Parathyroid adenoma (tissue), 2 donors: ENCODE measurements around the gene TNN.

Experiments used
- H2AFZ ChIP-seq: fragments of 300-600 bp; sonication (generic); one replicate; pipeline ENCODE4 v1.7.0; 2017; ENCODE audit warnings: antibody characterized with exemption, mild to moderate bottlenecking
- H3K27ac ChIP-seq: fragments of 300-600 bp; sonication (generic); one replicate; pipeline ENCODE4 v1.7.0; 2017
- H3K27me3 ChIP-seq: fragments of 300-600 bp; sonication (generic); one replicate; pipeline ENCODE4 v1.7.0; 2017; ENCODE audit warnings: low read length; ENCODE audit not compliant: control insufficient read depth, insufficient read depth
- H3K36me3 ChIP-seq: fragments of 300-600 bp; sonication (generic); one replicate; pipeline ENCODE4 v1.7.0; 2017; ENCODE audit warnings: low read length; ENCODE audit not compliant: control insufficient read depth, insufficient read depth
- H3K4me1 ChIP-seq: fragments of 300-600 bp; sonication (generic); one replicate; pipeline ENCODE4 v1.7.0; 2017; ENCODE audit warnings: control low read depth
- H3K4me2 ChIP-seq: fragments of 300-600 bp; sonication (generic); one replicate; pipeline ENCODE4 v1.7.0; 2017; ENCODE audit warnings: low read length
- H3K4me3 ChIP-seq: fragments of 300-600 bp; sonication (generic); one replicate; pipeline ENCODE4 v1.7.0; 2017; ENCODE audit warnings: low read depth, low read length
- H3K79me2 ChIP-seq: fragments of 300-600 bp; sonication (generic); one replicate; pipeline ENCODE4 v1.7.0; 2017; ENCODE audit warnings: control low read depth
- H3K9ac ChIP-seq: fragments of 300-600 bp; sonication (generic); one replicate; pipeline ENCODE4 v1.7.0; 2017; ENCODE audit warnings: mild to moderate bottlenecking
- H3K9me3 ChIP-seq: fragments of 300-600 bp; sonication (generic); one replicate; pipeline ENCODE4 v1.7.0; 2017; ENCODE audit warnings: low read length; ENCODE audit not compliant: control insufficient read depth
- TF ChIP-seq, protein P1 (sequence below): fragments of 300-600 bp; sonication (generic); IDR thresholded peaks from one replicate; pipeline ENCODE4 v1.7.0; 2017; ENCODE audit warnings: antibody characterized with exemption, mild to moderate bottlenecking
- donor health status: primary hyperparathyroidism.

Gene TNN

DNA sequence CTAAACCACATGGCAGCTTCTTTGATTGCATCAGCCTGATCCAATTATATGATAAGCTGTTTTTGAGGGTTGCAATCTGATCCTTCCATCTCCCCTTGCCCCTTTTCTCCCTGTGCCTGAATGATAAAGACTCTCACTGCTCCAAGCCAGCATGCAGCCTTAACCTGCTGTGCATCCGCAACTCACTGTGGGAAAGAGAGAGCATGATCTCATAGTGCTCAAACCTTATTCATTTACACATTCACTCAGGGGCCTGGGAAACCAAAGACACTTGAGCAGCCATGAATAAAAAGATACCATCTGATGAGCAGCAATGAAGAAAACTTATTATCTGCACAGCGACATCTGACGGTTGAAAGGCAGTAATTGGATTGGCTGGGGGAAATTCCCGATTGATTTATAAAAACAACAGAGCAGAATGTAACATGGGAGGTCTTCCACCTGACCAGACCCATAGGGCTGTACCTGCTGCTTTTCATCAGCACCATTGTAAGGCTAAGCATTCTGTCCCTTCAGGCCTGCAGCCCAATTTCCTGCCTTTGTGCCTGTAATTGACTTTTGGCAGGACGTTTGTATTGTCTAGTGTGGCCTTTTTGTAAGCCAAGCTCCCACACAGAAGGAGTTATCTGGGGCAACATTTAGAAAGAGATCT, 62.5 kb downstream of the TNN start:
- H3K9ac ChIP-seq: no peak overlapping the region
- peaks cover 7% of the 10 kb centered on the region for H3K4me1 ChIP-seq
- H3K9me3 ChIP-seq: no peaks in the 10 kb centered on the region
- H2AFZ ChIP-seq: peak overlapping the region; percentile 30
- H3K4me3 ChIP-seq: no peak overlapping the region
- peak overlapping the region; percentile 6 for H3K27ac ChIP-seq
- no peak overlapping the region for H3K4me2 ChIP-seq
- no peaks in the 10 kb centered on the region for H3K27me3 ChIP-seq
- no peaks in the 10 kb centered on the region for H3K79me2 ChIP-seq
- TF ChIP-seq, protein P1, sequence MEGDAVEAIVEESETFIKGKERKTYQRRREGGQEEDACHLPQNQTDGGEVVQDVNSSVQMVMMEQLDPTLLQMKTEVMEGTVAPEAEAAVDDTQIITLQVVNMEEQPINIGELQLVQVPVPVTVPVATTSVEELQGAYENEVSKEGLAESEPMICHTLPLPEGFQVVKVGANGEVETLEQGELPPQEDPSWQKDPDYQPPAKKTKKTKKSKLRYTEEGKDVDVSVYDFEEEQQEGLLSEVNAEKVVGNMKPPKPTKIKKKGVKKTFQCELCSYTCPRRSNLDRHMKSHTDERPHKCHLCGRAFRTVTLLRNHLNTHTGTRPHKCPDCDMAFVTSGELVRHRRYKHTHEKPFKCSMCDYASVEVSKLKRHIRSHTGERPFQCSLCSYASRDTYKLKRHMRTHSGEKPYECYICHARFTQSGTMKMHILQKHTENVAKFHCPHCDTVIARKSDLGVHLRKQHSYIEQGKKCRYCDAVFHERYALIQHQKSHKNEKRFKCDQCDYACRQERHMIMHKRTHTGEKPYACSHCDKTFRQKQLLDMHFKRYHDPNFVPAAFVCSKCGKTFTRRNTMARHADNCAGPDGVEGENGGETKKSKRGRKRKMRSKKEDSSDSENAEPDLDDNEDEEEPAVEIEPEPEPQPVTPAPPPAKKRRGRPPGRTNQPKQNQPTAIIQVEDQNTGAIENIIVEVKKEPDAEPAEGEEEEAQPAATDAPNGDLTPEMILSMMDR: no peak
- no peaks in the 10 kb centered on the region for H3K36me3 ChIP-seq

GRCh38 chr1:175130649-175131045, 63.0 kb downstream of the TNN start:
- H3K4me3 ChIP-seq: no peak overlapping the region
- H3K9ac ChIP-seq: no peak overlapping the region
- no peak overlapping the region for H3K4me2 ChIP-seq
- no peak overlapping the region for H2AFZ ChIP-seq
- H3K79me2 ChIP-seq: no peaks in the 10 kb centered on the region
- H3K27ac ChIP-seq: no peak overlapping the region
- H3K36me3 ChIP-seq: no peaks in the 10 kb centered on the region
- H3K9me3 ChIP-seq: no peaks in the 10 kb centered on the region
- peaks cover 7% of the 10 kb centered on the region for H3K4me1 ChIP-seq
- TF ChIP-seq, protein P1: no peak
- H3K27me3 ChIP-seq: no peaks in the 10 kb centered on the region

GRCh38 chr1:175131095-175131494, 63.5 kb downstream of the TNN start:
- Histone ChIP-seq H3K4me3 (no peak overlapping the region), H3K36me3 (no peaks in the 10 kb centered on the region), H3K9ac (no peak overlapping the region), H3K4me2 (no peak overlapping the region), H3K27ac (no peak overlapping the region), H2AFZ (no peak overlapping the region), H3K9me3 (no peaks in the 10 kb centered on the region), H3K4me1 (peaks cover 7% of the 10 kb centered on the region), H3K27me3 (no peaks in the 10 kb centered on the region), H3K79me2 (no peaks in the 10 kb centered on the region)
- TF ChIP-seq, protein P1: no peak

- Histone ChIP-seq H3K9ac (no peak overlapping the region), H3K4me1 (peaks cover 7% of the 10 kb centered on the region), H3K9me3 (no peaks in the 10 kb centered on the region), H3K4me3 (no peak overlapping the region), H3K27ac (no peak overlapping the region), H3K79me2 (no peaks in the 10 kb centered on the region), H3K27me3 (no peaks in the 10 kb centered on the region), H2AFZ (no peak overlapping the region), H3K4me2 (no peak overlapping the region), H3K36me3 (no peaks in the 10 kb centered on the region)
- TF ChIP-seq, protein P1: no peak
Measured at GRCh38 chr1:175132436-175132835, 64.8 kb downstream of the TNN start.
